GM18517 (cell line): ENCODE data around the gene SEPTIN8.
"Not testable (repeated sequence)": the region's sequence is repeated elsewhere in the genome, so short reads cannot be mapped to it uniquely, and the experiment has no call there.

ENCODE experiments used
- ATAC-seq: cut with Tn5 transposase; IDR thresholded peaks from one replicate; pipeline ENCODE4 v1.9.1; 2021; ENCODE audit warnings: mild to moderate bottlenecking, moderate library complexity; ENCODE audit not compliant: unreplicated experiment

SEPTIN8 gene

DNA sequence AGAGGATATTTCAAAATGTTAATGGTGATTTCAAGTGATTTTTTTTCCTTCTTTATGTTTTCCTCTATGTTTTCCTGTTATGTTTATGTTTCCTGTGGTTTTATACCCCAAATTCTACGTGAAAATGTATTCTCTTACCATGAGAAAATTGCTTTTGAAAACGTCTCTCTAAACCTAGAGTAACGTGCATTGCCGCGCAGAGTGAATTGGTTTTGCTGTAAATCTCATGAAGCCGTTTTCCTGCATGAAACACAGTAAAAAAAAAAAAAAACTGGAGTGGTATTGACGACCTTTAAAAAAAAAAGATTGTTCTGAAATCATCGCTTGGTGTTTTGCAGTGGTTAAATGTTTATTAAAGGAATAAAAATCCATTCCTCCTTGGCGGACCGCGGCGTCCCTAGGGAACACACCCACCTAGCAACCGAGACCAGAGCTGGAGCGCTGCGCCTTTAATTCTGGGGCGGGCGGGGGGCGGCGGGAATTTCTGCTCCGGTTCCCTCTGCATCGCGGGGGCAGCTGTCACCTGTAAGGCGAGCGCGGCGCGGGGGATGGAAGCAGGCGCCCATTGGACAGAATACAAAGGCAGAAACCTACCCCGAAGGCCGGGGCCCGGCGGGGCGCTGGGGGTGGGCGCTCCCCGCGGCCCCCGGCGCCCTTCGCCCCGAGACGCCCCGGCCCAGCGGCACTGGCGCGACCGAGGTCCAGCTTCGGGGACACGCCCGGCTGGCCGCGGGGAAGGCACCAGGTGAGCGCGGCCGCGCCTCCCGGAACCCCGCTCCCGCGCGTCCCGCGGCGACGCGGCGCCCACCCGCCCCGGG is 36.0 kb upstream of the SEPTIN8 start, which contains the start of gene SOWAHA:
Gene SOWAHA (plus strand): TSS at position 522 of the 818 bp plus-strand sequence. CDS start 320 bp downstream, outside the sequence.
- no peak for ATAC-seq

DNA sequence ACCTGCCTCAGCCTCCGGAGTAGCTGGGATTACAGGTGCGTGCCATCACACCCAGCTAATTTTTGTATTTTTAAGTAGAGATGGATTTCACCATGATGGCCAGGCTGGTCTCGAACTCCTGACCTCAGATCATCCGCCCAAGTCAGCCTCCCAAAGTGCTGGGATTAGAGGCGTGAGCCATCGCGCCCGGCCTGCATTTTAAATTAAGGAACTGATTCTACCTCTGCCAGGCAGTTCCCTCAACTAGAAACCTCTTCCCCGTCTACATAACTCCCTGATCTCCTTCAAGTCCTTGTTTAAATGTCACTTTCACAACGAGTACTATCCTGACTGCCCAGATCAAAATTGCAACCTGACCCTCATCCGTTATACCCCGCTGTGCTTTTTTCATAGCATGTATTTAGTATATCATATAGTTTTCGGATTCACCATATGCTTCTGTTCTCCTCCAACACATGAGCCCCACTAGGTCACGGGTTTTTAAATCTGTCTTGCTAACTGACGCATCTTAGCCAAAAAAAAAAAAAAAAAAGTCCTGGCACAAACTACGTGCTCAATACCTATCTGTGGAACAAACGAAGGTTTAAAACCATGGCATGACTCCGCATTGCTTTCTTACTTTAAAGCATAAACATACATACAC is 35.2 kb upstream of the SEPTIN8 start:
- ATAC-seq: no peak

DNA sequence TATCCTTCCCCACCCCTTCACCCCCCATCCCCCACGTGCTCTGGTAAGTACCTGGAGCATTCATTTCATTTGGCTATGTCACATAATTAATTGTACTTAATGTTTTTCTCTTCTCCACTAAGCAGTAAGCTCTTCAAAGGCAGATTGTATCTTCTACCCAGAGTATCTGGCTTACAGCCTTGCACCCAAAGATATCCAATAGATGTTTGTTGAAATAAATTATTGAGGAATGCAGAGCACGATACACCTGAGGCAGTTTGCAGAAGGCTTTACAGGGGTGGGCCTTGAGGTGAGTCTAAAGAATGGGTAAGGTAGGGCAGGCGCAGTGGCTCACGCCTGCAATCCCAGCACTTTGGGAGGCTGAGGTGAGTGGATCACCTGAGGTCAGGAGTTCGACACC is 33.6 kb upstream of the SEPTIN8 start:
- ATAC-seq: no peak

DNA sequence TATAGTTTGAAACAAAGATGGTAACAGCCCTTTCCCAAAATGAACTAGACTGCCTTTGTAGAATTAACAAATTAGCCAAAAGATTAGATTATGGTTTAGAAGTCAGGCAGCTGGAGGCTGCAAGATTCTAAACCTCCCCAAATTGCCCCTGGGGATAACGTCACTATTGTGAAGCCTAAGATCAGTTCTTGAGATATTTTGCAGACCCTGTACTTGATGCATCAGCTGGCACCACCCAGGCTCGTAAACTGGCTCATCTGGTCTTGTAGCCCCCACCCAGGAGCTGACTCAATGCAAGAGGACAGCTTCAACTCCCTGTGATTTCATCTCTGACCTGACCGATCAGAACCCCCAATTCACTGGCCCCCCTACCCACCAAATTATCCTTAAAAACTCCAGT is 31.8 kb upstream of the SEPTIN8 start:
- ATAC-seq: no peak

DNA sequence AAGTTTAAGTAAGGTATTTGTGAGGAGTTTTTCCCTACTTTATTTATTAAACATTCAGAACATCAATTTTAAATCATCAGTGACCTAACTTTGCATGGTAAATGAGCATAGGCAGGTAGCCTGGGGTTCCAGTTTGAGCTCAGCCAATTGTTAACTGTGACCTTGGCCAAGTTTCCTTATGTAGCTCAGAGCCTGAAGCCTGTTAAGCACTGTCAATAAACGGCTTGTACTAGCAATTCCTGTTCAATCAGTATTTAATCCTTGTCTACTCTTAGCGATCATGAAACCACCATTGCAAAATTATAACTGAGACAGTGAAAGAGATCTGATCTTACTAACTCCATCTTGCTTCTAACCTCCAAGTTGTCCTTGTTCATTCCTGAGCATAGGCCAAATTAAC is 31.4 kb upstream of the SEPTIN8 start:
- ATAC-seq: no peak

DNA sequence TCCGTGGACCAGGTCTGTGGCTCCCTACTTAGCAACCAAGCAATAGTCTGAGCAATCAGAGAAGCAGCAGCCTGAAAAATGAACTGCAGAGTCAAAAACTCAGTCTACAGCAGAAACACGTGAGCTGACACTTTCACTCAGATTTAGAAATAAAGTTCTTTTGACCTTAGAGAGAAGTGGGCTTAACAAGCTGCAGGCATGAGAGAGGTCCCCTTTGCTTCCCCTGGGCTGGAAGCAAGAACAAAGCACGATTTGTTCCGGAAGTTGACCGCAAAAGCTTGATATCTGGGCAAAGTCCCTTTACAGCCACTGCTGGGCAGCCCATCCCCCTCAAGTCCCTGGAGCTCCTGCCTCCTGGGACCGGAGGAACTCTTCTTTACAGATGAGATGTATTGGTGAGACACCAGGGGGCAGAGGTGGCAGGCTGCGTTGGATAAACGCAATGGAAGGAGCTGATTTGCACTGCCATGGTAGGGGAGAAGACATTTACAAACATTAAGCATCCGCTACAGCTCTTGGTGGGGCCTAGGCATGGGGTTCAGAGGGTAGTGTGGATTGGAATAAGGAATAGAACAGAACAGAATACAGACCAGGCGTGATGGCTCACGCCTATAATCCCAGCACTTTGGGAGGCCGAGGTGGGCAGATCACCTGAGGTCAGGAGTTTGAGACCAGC is 30.3 kb upstream of the SEPTIN8 start:
- no peak for ATAC-seq

DNA sequence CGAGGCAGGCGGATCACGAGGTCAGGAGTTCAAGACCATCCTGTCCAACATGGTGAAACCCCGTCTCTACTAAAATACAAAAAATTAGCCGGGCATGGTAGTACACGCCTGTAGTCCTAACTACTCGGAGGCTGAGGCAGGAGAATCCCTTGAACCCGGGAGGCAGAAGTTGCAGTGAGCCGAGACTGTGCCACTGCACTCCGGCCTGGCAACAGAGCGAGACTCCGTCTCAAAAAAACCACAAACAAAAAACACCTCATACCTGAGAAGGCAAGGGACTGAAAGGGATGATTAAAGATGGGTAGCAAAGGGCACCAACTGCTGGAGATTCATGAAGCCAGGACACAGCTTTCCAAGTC is 29.7 kb upstream of the SEPTIN8 start:
- not testable (repeated sequence) for ATAC-seq

DNA sequence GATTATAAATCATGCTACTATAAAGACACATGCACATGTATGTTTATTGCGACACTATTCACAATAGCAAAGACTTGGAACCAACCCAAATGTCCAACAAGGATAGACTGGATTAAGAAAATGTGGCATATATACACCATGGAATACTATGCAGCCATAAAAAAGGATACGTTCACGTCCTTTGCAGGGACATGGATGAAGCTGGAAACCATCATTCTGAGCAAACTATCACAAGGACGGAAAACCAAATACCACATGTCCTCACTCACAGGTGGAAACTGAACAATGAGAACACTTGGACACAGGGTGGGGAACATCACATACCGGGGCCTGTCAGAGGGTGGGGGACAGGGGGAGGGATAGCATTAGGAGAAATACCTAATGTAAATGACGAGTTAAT is 28.8 kb upstream of the SEPTIN8 start:
- ATAC-seq: not testable (repeated sequence)

DNA sequence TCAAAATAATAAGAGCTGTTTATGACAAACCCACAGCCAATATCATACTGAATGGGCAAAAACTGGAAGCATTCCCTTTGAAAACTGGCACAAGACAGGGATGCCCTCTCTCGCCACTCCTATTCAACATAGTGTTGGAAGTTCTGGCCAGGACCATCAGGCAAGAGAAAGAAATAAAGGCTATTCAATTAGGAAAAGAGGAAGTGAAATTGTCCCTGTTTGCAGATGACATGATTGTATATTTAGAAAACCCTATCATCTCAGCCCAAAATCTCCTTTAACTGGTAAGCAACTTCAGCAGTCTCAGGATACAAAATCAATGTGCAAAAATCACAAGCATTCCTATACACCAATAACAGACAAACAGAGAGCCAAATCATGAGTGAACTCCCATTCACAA is 27.2 kb upstream of the SEPTIN8 start:
- ATAC-seq: not testable (repeated sequence)

DNA sequence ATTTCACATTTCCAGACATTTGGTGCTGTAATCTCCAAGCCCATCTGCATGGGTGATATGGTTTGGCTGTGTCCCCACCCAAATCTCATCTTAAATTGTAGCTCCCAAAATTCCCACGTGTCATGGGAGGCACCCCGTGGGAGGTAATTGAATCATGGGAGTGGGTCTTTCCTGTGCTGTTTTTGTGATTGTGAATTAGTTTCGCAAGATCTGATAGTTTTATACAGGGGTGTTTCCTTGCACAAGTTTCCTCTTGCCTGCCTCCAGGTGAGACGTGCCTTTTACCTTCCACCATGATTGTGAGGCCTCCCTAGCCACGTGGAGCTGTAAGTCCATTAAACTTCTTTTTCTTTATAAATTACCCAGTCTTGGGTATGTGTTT is 25.6 kb upstream of the SEPTIN8 start:
- ATAC-seq: not testable (repeated sequence)

DNA sequence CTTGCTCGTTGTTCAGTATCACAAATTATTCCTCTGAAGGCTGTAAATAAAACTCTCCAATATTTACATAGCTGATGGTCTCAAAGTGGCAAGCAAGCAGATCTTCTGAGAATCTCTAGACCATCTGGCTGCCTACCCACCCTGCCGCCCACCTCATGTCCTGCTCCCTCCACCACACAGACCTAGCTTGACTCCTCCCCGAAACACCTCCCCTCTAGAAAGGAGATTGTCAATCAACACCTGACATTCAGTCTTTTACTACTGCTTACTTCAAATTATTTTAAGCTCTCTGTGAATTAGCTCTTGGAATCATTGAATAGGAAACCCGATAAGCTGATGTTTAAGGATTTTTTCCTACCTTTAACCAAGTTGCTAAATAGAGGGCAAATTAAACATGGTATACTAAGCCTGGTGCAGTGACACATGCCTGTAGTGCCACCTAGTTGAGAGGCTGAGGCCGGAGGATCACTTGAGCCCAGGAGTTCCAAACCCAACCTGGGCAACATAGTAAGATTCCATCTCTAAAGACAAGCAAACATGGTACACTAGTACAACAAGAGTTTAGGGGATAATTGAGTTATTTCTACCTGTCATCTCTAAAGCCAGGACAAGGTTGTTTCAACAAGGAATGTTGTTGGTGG is 25.1 kb upstream of the SEPTIN8 start:
- no peak for ATAC-seq

DNA sequence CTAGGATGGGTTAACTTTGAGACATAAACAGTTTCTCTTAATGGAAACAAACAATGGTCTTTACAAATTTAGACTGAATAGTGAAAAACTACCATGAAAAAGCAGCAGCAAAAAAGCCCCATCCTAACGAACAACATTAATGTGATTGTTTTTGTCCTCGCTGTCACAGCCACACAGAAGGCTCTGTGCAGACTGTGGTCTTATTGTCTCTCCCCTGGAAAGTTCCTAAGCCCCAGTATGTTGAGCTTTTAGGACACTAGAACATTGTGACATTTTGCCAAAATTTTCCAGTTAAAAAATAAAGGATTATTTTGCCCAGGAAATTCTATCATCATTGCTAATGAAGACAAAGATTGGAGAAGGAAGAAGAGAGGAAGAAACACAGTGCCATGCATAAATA is 23.5 kb upstream of the SEPTIN8 start:
- no peak for ATAC-seq

DNA sequence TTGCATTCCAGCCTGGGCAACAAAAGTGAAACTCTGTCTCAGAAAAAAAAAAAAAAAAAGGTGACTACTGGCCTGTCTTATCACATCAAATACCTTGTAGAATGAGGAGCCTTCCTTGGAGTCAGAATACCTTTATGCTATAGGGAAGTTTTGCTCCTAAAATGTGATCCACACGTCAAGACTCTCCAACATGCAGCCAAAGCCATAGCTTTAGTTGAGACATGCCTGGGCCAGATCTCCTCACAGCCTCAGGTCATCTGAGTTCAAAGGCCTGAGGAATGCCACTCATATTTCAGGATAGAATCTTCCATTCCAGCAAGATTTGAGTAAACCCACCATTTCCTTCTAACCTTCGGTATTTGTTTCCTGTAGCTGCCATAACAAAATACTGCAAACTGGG is 22.4 kb upstream of the SEPTIN8 start:
- no peak for ATAC-seq

DNA sequence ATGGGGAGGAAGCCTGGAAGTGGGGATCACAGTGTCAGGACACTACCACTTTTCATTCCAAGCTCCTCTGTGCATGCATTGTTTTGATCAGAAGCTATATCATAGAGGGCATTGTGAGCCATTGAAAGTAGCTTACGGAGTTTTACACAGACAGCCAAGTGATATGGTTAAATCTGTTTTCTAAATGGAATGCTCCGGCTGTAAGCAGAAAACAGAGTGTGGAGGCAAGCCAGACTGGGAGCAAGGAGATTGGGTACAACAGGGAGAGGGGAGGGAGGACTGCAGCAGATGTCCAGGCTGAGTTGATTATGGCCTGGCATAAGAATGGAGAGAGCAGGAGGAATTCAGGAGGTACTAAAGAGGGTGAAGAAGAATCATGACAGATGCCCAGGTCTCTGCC is 20.6 kb upstream of the SEPTIN8 start:
- ATAC-seq: no peak

DNA sequence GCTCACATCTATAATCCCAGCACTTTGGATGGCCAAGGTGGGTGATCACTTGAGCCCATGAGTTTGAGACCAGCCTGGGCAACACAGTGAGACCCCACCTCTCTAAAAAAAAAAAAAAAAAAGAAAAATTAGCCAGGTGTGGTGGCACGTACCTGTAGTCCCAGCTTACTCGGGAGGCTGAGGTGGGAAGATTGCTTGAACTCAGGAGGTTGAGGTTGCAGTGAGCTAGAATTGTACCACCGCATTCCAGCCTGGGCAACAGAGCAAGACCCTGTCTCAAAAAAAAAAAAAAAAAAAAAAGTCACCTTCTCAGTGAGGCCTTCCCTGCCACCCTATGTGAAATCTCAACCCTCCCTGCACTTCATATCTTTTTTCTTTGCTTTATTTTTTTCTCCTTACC is 14.0 kb upstream of the SEPTIN8 start:
- ATAC-seq: no peak

DNA sequence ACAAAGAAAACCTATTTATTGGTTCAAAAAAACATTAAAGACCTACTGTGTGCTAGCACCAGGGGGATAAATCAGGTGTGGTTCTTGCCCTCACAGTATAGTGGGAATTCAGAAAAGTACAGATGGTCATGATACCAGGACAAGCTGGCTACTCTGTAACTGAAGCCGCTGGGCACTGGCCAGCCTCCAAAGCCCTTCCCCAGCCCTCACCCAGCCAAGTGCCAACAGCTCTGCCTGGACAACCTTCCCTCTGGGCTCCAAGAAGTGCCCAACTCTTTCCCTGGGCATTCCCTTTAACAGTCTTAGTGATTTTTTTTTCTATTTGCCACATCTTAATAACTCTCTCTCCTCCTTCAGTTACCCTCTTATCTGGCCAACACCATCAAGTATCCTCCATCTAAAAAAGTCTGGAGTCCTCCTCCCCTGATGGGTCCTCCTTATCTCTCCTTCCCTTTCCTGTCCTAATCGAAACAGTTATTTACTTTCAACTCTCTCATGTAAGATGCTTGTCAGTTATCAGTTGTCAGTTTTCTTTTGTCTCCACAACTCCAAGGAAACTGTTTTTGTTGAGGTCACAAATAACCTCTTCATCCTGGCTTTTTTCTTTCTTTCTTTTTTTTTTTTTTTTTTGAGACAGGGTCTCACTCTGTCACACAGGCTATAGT is 13.3 kb upstream of the SEPTIN8 start:
- no peak for ATAC-seq

DNA sequence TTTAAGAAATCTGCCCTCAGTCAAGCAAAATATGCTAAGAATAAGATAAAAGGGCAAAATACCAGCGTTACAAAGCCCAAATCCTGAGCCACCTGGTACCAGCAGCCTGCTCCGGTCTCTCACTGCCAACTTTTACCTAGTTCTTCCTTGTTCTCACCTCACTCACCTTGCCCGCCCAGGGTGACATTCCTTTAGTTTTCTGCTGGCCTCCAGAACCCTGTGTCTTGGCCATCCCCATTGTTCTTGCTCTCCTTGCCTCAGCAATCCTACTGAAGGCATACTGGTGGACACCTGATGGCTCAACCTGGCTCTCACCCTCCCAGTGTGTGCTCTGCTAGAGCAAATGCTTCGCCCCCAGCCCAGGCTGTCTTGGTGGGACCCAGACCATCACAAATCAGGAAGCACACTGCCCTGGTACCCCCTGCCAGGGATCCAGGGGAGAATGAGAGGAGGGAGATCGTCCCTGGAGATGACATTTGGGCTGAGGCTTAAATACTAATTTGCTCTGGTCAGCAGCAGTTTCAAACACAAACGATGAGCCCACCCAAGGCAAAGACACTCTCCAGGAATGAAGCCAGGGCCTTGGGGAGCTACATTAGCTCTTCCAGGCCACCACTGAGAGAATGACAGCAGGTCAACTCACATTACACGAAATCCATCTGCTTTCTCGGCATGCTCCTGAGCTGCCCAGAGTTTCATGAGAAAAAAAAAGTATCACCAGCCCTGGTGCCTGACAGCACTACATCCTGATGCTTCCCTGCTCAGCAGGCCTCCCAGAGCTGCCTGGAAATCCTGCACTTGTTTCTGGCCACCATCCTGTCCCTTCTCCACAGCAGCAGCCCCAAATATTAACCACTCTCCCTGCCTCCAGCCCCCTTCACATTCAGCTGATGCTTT is 12.2 kb upstream of the SEPTIN8 start:
- no peak for ATAC-seq

DNA sequence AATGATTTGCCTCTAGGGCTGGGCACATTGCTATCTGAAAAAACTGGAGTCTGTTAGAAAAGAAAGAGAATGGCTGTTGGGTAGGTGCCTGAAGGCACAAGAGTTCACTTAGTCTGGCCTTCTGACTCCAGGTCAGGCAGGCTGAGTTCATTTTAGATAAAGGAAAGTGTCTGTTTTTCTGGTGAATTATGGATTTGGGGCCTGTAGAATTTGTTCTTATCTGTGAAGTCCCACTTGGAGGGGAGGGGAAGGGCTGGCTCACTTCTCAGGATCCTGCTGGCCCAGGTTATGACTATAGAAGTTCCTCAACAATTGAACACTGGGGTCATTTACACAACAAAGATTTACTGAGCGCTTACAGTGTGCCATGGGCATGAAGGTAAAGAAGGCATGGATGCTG is 11.5 kb upstream of the SEPTIN8 start:
- no peak for ATAC-seq

DNA sequence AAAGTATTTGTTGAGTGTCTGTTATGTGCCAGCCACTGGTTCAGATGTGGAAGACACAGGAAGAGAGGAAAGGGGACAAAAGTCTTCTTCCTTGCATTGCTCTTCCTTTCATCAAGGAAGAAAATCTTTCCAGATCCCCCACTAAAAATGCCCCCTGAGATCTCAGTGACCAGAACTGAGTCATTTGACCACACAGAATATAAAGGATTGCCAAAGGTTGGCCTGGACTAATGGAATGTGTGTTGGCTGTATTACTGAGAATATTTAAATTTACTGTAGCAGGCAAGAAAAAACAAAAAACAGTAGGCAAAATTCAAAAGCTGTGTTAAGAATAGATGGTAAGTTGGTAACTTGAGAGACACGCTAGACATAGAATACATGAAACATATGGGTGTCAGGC is 10.0 kb upstream of the SEPTIN8 start:
- ATAC-seq: no peak

DNA sequence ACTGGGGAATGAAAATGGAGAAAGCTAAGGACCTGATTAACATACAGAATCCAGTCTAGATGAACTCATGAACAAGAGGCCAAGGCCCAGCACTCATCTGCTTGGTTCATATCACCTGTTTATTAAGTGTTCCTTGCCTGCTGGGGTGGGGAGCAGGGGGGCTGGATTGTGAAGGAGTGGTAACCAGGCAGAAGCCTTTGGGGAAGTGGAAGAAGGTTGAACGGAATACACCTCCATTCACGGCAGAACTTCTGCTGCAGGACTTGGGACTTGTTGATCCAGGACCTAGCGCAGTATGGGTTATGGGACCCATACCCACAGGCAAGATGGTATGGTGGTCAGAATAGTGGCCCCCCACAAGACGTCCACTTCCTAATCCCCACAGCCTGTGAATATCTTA is 8.8 kb upstream of the SEPTIN8 start:
- ATAC-seq: no peak
